Activated CD4-positive, alpha-beta T cell treated with anti-CD3 and anti-CD28 coated beads for 24 hours (primary cell): ENCODE results near the gene MBOAT2.

Experiments used
- DNase-seq, 2 donors: peaks; one replicate each; pipeline ENCODE4 v3.0.0-alpha.2; 2020; ENCODE audit warnings: low read depth in 2 of 2

The MBOAT2 gene

DNA sequence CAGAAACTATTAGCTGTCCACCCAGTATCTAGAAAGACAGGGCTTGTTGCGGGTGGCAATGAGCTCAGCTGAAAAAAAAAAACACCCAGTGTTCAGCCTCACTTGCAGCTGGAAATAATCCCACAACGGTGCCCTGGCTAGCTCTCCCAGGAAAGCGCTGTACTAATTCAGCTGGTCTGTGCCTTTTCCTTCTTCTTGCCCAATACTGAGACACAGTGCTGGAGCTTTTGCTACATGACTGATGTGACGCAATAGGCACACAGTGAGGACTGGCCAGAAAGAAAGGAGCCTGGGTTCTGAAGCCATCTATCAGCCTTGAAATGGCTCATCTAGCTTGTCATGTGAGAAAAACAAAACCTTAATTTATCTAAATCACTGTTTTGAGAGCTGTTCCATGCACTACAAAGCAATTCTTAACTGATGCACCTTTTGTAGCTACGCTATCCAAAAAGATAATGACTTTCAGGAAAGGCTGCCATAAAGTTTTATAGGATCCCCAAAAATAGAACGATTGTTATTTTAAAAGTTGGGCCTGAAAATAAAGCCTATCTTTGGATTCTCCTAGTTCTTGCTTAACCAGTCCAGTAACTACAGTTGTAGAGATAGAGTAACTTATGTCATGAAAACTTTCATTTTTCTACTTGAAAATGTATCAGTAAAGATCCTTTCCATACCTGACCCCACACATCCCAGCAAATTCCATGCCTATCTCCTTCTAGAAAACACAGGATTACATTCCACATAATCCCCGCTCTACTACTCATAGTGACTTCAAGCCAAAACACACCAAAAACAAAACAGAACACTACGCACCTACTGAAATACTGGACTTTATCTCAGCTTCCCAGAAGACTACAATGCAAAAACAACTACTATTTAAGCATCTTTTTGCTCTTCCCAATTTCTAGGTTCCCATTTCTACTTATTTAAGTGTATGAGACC, 181.9 kb downstream of the MBOAT2 start:
- no peak for DNase-seq

DNA sequence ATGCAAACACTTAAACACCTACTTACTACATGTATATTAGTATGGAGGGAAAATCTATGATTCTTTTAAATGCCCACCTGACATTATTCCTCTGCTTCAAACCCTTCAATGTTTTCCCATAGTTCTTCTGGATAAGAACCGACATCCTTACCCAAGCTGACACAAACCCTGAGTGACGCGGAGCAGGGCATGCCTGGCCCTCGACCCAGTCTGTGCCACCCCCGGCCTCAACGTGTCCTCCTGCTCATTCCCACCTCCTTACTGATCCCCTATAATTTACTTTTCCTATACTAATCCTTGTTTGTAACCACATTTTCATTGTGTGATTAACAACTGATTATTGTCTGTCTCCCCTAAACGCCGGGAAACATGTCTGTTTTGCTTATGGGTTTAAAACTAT, 183.5 kb downstream of the MBOAT2 start:
- no peak for DNase-seq

DNA sequence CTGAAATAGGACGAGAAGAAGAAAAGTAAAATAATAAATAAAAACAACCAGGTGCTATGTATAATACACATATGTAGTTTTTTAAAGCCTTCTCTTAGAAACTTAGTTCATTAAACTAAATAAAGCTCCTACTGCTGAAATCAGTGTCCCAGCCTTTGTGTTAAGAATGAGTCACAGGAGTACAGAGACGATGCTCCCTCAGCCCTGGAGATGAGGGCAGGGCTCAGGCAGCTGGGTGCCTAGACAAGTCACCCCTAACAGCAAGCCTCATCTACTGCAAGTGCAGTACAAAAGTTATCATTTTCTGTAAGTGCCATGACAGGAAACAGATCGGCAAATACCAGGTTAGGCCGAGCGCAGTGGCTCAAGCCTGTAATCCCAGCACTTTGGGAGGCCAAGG, 184.3 kb downstream of the MBOAT2 start:
- no peak for DNase-seq

DNA sequence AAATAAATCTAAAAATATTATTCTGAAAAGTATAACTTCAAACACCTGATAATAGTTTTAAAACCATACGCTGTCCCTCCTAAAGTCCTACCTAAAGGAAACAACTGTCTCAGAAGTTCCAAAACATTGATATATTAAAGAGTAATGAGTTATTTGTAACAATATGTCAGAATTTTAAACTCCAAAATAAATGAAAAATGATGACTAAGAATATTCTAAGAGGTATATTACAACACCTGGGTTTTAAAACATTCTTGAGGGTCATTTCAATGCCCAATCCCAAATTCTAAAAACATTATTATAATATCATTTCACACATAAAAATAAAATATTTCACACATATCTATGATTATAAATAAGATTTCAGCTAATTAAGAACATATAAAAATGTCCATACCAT, 186.3 kb downstream of the MBOAT2 start:
- DNase-seq = no peak

DNA sequence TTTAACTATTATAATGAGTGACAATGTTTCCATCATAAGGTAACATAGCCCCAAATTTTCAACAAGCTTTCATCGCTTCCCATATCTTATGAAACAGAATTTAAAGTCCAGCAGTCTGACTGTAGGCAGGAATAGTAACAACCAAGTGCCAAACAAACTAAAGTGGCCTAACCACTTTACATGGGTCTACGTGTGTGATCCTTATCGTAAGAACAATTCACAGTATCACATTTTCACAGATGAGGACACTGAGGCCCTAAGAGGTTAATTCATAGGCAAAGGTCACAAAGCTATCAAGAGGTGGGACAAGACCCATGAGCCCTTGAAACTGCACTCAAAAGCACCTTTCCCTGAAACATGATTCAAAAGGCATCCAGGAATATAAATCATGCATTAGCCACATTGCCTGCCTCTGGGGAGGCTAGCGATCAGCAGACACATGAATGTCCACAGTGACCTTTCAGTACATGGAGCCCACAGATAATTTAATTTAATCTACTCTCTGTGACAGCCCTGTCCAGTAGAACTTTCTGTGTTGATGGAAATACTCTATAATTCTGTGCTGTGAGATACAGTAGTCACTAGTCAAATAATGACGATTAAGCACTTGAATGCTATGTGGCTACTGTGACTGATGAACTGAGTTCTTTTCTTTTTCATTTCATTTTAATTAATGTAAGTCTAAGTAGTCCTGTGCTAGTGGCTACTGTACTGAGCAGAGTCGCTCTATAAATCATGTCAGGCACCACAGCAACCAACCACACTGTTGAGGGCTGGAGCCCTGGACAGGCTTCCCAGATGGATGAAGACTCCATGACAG, 196.4 kb downstream of the MBOAT2 start:
- no peak for DNase-seq

DNA sequence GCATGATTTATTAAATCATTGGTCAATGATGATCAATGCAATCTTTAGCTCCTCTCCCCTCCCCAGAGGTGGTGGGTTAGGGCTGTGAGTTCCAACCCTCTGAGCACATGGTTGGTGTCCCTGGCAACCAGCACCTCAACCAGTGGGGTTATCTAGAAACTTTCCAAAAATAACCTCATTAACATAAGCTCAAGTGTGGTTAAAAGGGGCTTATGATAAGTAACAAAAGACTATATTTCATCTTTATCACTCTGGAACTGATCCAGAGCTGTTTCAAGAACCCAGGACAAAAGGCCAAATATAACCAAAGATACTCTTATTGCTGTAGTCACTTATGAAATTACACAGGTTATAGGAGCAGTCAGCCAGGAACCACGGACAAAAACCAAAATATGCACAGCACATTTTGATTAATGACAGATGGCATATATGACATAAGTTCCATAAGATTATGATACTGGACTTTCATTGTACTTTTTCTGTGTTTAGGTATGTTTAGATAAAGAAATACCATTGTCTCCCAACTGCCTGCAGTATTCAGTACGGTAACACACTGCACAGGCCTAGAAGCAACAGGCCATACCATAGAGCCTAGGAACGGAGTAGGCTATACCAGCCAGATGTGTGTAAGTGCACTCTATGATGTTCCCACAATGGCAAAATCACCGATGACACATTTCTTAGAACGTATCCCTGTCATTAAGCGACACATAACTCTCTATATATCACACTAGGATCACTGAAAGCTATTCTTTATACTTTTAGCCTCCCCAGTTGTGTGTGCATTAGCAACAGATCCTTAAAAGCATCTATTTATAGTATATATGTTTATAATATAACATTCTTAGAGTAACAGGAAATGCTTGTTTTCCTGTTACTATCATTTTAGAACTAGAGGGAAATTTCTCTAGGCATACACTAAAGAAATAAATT, 197.9 kb downstream of the MBOAT2 start:
- no peak for DNase-seq

DNA sequence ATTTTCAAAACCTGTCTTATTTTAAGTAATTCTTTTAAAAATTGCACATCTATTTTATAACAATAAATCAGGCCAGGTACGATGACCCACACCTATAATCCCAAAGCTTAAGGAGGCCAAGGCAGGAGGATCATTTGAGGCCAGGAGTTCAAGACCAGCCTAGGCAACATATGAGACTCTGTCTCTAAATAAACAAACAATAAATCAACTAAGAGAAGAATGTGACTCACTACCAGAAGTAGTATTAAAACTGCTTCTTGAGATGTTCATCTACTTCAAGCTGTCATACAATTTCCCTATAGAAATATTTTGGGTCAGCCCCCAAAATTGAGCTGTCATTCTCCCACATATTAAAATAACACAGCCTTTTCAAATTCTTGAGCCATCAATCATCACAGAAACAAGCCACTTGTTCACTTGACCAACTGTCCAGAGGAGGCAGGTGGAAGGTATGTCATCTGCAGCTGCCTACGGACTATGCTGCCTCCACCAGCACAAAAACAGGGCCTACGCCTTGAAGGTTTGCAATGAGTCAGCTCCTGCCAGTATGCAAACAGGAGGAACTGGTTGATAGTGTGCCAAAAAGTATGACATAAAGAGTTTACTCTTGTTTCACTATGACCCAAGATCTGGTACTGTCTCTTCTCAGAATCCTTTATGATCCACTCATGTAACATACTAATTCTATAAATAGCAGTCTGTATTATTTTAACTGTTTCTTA, 199.7 kb downstream of the MBOAT2 start:
- DNase-seq = peak; percentile 18 to 25

DNA sequence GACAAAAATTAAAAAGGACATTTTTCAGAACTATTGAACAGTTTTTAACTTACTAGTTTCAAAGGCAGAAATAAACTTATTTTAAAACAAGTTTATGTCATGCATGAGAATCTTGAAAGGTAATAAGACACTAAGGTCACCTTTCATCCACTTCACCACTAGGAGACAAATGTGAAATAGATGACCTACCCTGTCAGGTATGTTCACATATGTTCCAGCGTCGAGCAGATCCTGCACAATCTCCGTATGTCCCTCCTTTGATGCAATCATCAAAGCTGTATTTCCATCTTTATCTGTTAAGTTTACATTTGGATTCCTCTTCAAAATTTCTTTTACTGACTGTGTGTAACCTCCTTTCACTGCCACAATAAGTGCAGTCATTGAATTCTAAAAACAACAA, 200.7 kb downstream of the MBOAT2 start:
- no peak for DNase-seq
